Medulla oblongata (tissue), 1 donor: ENCODE data around the gene FAM24B.
"Not testable (repeated sequence)": the region's sequence is repeated elsewhere in the genome, so short reads cannot be mapped to it uniquely, and the experiment has no call there.

ENCODE experiments used
- DNase-seq: peaks from one replicate; pipeline ENCODE4 v3.0.0-alpha.2; 2015; ENCODE audit errors: extremely low spot score

Gene FAM24B

GRCh38 chr10:122879339-122880273 is at the start of gene FAM24B:
Gene FAM24B, minus strand, starts transcription at chr10:122879581. Its CDS starts 29,066 bp downstream, at chr10:122850515.
- DNase-seq = peak; percentile 98

- no peak for DNase-seq
Observed at GRCh38 chr10:122915700-122916099, 36.3 kb upstream of the FAM24B start.

- DNase-seq = peak; percentile 28
Observed at GRCh38 chr10:122911889-122912484, 32.6 kb upstream of the FAM24B start.

DNA sequence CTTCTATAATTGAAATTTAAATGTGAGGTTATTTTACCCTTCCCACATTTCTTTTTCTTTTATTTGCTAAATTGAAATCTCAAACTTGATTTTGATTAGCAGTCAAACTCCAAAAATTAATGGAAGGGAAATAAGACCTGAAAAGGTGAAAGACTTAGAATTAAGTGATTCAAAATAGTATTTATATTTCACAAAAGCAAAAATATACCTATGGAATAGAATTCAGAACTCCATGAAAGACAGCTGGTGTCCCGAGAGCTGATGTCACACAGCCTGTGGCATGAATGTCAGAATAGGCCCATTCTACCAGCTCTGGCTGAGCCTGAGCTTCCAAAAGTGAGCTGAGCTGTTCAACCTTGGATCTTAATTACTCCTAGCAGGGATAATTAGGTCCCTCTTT is 30.9 kb upstream of the FAM24B start, which contains the start of gene FAM24A:
FAM24A (plus strand) TSS at position 301 of the 400 bp plus-strand sequence. CDS start 1,025 bp downstream, outside the sequence.
- no peak for DNase-seq

- not testable (repeated sequence) for DNase-seq
Observed at GRCh38 chr10:122903861-122904260, 24.5 kb upstream of the FAM24B start.

DNA sequence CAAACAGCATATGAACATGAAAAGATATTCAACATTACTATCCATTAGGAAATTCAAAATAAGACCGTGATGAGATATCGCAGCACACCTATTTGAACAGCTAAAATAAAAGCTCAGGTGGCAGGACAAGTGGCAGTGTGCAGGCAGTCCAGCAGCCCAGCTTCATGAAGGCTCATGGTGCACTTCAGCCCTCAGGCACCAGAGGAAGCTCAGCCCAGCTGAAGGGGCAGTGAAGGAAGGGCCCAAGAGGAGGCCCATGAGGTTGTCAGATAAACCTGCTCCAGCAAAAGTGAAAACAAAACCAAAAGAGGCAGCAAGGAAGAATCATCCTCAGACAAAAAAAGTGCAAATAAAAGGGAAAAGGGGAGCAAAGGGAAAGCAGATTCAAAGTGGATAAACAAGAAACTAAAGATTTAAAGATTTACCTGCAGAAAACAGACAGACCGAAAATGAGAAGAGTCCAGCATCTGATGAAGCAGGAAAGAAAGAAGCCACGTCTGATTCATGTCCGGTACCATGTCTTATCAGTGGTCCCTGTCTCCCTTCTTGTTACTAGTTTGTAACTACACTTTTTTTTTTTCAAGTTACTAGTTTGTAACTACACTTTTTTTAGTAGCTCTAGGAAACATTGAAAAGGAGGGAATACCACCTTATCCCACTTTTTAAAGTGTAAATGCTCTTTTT is 15.0 kb upstream of the FAM24B start:
- DNase-seq = no peak

GRCh38 chr10:122884166-122884565 is 4.8 kb upstream of the FAM24B start:
- DNase-seq = no peak

- DNase-seq = no peak
Observed at GRCh38 chr10:122882766-122883165, 3.4 kb upstream of the FAM24B start.

DNA sequence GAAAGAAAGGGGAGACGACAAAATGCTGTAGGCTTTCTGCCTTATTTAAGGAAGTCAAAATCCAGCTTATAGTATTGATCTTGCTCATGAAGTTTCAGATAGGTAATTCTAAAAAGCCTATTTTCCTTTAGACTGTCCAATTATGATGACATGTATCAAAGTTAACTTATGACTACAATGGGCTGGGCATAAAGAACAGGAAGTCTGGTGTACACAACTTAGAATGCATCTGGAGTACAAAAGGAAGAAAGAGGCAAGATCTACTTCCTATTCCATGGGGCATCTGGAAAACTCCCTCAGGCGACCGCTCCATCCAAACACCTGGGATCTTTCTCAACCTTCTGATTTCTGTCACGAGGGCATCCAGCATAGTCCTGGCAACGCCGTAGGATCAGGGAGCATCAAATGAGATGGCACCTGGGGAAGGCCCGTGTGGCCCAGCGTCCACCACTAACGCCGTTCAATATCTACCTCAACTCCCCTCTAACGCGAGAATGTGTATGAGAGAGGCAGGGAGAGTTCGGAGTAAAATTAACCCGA is 512 bp downstream of the FAM24B start:
- no peak for DNase-seq

- no peak for DNase-seq
Observed at GRCh38 chr10:122877264-122877663, 2.1 kb downstream of the FAM24B start.

- DNase-seq = no peak
Observed at GRCh38 chr10:122876467-122876855, 2.9 kb downstream of the FAM24B start.

DNA sequence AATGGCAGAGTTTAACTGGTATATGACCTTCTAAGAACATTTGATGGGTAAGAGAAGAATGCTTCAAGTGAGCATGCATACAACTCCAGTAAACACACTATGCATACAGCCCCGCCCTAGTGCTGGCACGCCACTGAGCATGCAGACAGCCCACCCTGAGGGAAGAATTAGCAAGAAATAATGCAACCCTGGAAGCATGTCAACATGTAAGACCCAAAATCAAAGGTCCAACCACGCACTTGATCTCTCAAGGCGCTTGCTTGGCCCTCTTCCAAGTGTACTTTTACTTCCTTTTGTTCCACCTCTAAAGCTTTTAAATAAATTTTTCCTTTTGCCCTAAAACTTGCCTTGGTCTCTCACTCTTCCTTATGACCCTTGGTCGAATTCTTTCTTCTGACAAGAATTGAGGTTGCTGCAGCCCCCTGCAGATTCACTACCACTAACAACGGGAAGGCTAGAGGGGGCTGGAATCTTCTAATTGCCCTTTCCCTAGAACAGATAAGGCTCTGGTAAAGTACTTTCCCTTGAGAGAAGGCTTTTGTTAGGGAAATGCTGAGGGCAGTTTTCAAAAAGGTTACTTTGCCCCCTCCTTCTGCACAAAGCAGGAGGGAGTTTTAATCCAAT is 3.4 kb downstream of the FAM24B start:
- DNase-seq = no peak

DNA sequence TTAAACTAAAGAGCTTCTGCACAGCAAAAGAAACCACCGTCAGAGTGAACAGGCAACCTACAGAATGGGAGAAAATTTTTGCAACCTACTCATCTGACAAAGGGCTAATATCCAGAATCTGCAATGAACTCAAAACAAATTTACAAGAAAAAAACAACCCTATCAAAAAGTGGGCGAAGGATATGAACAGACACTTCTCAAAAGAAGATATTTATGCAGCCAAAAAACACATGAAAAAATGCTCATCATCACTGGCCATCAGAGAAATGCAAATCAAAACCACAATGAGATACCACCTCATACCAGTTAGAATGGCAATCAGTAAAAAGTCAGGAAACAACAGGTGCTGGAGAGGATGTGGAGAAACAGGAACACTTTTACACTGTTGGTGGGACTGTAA is 7.4 kb downstream of the FAM24B start:
- DNase-seq = not testable (repeated sequence)

DNA sequence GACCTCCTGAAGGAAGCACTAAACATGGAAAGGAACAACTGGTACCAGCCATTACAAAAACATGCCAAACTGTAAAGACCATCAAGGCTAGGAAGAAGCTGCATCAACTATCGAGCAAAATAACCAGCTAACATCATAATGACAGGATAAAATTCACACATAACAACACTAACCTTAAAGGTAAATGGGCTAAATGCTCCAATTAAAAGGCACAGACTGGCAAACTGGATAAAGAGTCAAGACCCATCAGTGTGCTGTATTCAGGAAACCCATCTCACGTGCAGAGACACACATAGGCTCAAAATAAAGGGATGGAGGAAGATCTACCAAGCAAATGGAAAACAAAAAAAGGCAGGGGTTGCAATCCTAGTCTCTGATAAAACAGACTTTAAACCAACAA is 10.6 kb downstream of the FAM24B start:
- not testable (repeated sequence) for DNase-seq

DNA sequence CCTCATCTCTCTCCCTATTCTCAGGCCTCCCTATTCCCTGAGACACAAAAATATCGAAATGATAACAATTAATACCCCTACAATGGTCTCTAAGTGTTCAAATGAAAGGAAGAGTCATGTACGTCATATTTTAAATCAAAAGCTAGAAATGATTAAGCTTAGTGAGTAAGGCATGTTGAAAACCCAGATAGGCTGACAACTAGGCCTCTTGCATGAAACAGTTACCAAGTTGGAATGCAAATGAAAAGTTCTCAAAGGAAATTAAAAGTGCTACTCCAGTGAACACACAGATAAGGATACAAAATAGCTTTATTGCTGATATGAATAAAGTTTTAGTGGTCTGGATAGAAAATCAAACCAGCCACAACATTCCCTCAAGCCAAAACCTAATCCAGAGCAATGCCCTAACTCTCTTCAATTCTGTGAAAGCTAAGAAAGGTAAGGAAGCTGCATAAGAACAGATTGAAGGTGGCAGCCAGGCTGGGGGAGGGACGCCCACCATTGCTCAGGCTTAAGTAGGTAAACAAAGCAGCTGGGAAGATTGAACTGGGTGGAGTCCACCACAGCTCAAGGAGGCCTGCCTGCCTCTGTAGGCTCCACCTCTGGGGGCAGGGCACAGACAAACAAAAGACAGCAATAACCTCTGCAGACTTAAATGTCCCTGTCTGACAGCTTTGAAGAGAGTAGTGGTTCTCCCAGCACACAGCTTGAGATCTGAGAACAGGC is 12.5 kb downstream of the FAM24B start:
- not testable (repeated sequence) for DNase-seq

DNA sequence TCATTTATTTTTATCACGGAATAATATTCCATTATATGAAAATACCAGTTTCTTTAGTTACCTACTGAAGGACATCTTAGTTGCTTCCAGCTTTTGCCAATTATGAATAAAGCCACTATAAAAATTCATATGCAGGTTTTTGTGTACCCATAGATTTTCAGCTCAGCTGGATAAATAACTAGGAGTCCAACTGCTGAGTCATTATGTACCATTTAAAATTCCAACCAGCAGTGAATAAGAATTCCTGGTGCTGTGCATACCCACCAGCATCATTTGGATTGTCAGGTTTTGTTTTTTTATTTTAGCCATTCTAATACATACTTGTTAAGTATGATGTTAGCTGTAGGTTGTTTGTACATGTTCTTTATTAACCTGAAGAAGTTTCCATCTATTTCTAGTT is 14.5 kb downstream of the FAM24B start:
- DNase-seq = no peak

DNA sequence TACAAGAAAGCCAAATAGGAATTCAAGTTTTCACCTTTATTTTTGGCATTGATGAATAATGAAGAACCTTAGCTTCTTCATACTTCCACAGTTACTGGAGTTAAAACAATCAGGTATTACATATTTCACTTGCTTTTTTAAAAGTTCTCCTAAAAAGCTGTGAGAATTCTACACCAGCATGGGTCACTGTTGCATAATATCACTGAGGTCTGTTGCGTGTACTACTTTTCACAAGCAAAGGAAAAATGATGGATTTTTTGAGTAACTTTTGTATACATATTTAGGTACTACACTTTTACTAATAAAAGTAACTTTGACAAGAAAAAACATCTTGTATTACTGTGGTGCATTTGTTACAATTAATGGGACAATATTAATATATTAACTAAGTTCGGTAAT is 15.2 kb downstream of the FAM24B start:
- DNase-seq = no peak

DNA sequence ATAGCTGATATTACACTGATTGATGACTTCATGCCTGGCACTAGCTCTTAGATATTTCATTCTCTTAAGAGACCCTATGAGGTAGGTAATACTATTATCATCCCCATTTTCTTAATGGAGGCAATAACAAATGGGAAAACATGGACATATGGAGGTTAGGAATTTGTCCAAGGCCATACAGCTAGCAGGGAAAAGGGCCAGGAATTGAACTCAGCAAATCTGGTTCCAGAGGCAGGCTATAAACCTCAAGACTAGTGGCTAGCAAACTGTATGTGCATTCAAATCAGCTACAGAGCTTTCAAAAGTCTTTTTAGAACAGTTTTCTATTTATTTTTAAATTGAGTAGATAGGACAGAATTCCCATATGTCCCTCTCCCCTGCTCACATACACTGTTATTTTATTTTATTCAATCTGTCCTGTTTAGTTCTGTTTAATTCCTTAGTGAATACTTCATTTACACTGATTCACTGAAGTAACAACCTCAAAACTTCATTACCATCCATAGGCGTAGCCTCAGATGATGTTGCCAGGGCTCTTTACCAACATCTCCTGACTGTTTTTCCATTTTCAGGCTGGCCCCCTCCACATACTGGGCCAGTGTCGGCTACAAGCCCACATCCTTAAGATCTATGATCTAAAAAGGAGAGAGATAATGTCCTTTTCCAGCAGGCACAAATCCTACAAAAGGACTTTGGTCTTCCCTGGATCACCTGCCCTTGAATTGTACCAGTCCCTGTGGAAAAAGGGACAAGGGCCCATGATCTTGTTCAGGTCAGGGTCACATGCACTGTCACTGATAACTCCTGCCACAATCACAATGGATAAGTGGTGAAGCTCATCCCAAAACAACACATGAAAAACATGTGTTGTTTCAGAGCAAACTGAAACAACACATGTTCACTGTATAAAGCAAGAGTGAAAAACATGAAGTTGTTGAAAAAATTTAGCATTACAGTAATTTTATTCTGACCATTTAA is 15.9 kb downstream of the FAM24B start:
- DNase-seq = no peak

- DNase-seq = no peak
Observed at GRCh38 chr10:122861711-122862161, 17.6 kb downstream of the FAM24B start.

- no peak for DNase-seq
Observed at GRCh38 chr10:122859527-122859926, 19.9 kb downstream of the FAM24B start.
